H1 (cell line): ENCODE data around the gene FCHO1.

Experiments used
- CTCF ChIP-seq, 3 experiments: IDR thresholded peaks; 1 replicate in 2 of 3; 2 replicates in 1 of 3; pipeline versions ENCODE4 v1.5.1 to v1.6.1; 2011; ENCODE audit warnings: low read length in 3 of 3, mild to moderate bottlenecking in 3 of 3, inconsistent platforms in 2 of 3, low read depth in 1 of 3, moderate library complexity in 1 of 3; ENCODE audit not compliant: insufficient read depth in 1 of 3; ENCODE audit errors: control extremely low read depth in 1 of 3
- POLR2AphosphoS5 ChIP-seq: IDR thresholded peaks from 2 replicates; pipeline ENCODE4 v1.6.1; 2011; ENCODE audit warnings: low read depth, low read length
- SP1 ChIP-seq: IDR thresholded peaks from 2 replicates; pipeline ENCODE4 v1.6.1; 2011; ENCODE audit warnings: low read depth, low read length
- YY1 ChIP-seq: IDR thresholded peaks from 2 replicates; pipeline ENCODE4 v1.6.1; 2011; ENCODE audit warnings: low read depth, mild to moderate bottlenecking, low read length
- TF ChIP-seq, protein P1 (sequence below): IDR thresholded peaks from 2 replicates; pipeline ENCODE4 v1.6.1; 2011; ENCODE audit warnings: low read length, improper control_type of control experiment

- TF ChIP-seq, protein P1, sequence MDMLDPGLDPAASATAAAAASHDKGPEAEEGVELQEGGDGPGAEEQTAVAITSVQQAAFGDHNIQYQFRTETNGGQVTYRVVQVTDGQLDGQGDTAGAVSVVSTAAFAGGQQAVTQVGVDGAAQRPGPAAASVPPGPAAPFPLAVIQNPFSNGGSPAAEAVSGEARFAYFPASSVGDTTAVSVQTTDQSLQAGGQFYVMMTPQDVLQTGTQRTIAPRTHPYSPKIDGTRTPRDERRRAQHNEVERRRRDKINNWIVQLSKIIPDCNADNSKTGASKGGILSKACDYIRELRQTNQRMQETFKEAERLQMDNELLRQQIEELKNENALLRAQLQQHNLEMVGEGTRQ: no peak
- no peak for TF ChIP-seq YY1
- no peak for TF ChIP-seq CTCF (IDR thresholded peaks at IDR 0.05; ENCODE audit: control extremely low read depth in 1 of 3, insufficient read depth in 1 of 3, low read depth in 1 of 3, low read length in 3 of 3)
- TF ChIP-seq SP1: no peak
- TF ChIP-seq POLR2AphosphoS5: no peak
Measured at GRCh38 chr19:17832443-17833208, 81.3 kb downstream of the FCHO1 start.
